IMR-90 (cell line): Measurements from ENCODE around the gene CSE1L. TPM values are rescaled to one million over a fixed set of nuclear protein-coding genes. Genes with fewer than 3 reads are reported as not detected.

ENCODE experiments used
- ATAC-seq: fragments of 200-7000 bp; cut with Tn5 transposase; 2 replicates; pipeline ENCODE4 v1.9.1; 2020; ENCODE audit warnings: low read depth, mild to moderate bottlenecking, moderate library complexity
- BruUV-seq: library from RNA; stranded (reverse); fragments of 400-500 nt; replicated peaks from 2 replicates; lab custom pipeline; 2021; lab: Mats Ljungman, UMichigan
- CTCF ChIA-PET: fragments of 300-600 bp; formaldehyde crosslinking; extraction: SDS; loops from one replicate; lab custom pipeline; 2021; ENCODE audit warnings: antibody characterized with exemption; lab: Yijun Ruan, JAX
- POLR2A ChIA-PET: fragments of 300-600 bp; sonication (Branson Sonifier 250); formaldehyde crosslinking; loops from one replicate; lab custom pipeline; 2022; ENCODE audit warnings: antibody characterized with exemption; ENCODE audit not compliant: unreplicated experiment; lab: Charles Lee
- DNase-seq: peaks from one replicate; pipeline ENCODE4 v3.0.0; 2013
- H2AFZ ChIP-seq: replicated peaks from 2 replicates; pipeline ENCODE3; 2013; ENCODE audit warnings: low read length, mild to moderate bottlenecking; ENCODE audit not compliant: poor library complexity
- H2AK5ac ChIP-seq: 2 replicates; pipeline ENCODE4 v1.6.1; 2013; ENCODE audit warnings: low read depth, low read length, inconsistent platforms
- H2AK9ac ChIP-seq: replicated peaks from 2 replicates; pipeline ENCODE3; 2013; ENCODE audit warnings: mild to moderate bottlenecking, low read depth, low read length, moderate library complexity; ENCODE audit not compliant: poor library complexity
- H2BK120ac ChIP-seq: 2 replicates; pipeline ENCODE4 v1.6.1; 2013; ENCODE audit warnings: low read depth, low read length, inconsistent platforms
- H2BK15ac ChIP-seq: 3 replicates; pipeline ENCODE4 v1.6.1; 2013; ENCODE audit warnings: low read depth, low read length, inconsistent platforms
- H2BK20ac ChIP-seq: 2 replicates; pipeline ENCODE4 v1.6.1; 2013; ENCODE audit warnings: low read depth, mild to moderate bottlenecking, inconsistent platforms, low read length, moderate library complexity
- H2BK5ac ChIP-seq: 2 replicates; pipeline ENCODE4 v1.6.1; 2013; ENCODE audit warnings: mild to moderate bottlenecking, low read depth, low read length, inconsistent platforms; ENCODE audit not compliant: poor library complexity, severe bottlenecking
- H3K14ac ChIP-seq: replicated peaks from 2 replicates; pipeline ENCODE4 v1.6.1; 2013; ENCODE audit warnings: low read depth, low read length, inconsistent platforms
- H3K18ac ChIP-seq: 2 replicates; pipeline ENCODE4 v1.6.1; 2013; ENCODE audit warnings: low read depth, low read length, control low read depth
- H3K23ac ChIP-seq: 2 replicates; pipeline ENCODE4 v1.6.1; 2013; ENCODE audit warnings: low read depth, low read length, inconsistent platforms
- H3K27ac ChIP-seq: 2 replicates; pipeline ENCODE4 v1.5.1; 2013; ENCODE audit warnings: mild to moderate bottlenecking, control low read depth, low read length; ENCODE audit not compliant: insufficient read depth
- H3K27me3 ChIP-seq: 2 replicates; pipeline ENCODE4 v1.6.1; 2013; ENCODE audit warnings: low read length; ENCODE audit not compliant: control insufficient read depth, insufficient read depth
- H3K36me3 ChIP-seq: 2 replicates; pipeline ENCODE4 v1.6.1; 2013; ENCODE audit warnings: low read length, mixed read lengths; ENCODE audit not compliant: control insufficient read depth, insufficient read depth
- H3K4ac ChIP-seq: 2 replicates; pipeline ENCODE4 v1.6.1; 2013; ENCODE audit warnings: low read depth, low read length, inconsistent platforms
- H3K4me1 ChIP-seq: 2 replicates; pipeline ENCODE4 v1.6.1; 2013; ENCODE audit warnings: low read length, mixed read lengths; ENCODE audit not compliant: control insufficient read depth, insufficient read depth
- H3K4me2 ChIP-seq: 2 replicates; pipeline ENCODE4 v1.6.1; 2013; ENCODE audit warnings: low read depth, mild to moderate bottlenecking, control low read depth, low read length, moderate library complexity
- H3K4me3 ChIP-seq: 2 replicates; pipeline ENCODE4 v1.5.1; 2013; ENCODE audit warnings: low read depth, mild to moderate bottlenecking, control low read depth, low read length, moderate library complexity; ENCODE audit not compliant: insufficient read depth
- H3K56ac ChIP-seq: 2 replicates; pipeline ENCODE4 v1.6.1; 2013; ENCODE audit warnings: low read length, inconsistent platforms; ENCODE audit not compliant: insufficient read depth; ENCODE audit errors: extremely low read depth
- H3K79me1 ChIP-seq, 2 experiments: 2 replicates each; pipeline ENCODE4 v1.6.1; 2013; ENCODE audit warnings: low read length in 2 of 2, inconsistent platforms in 1 of 2, low read depth in 1 of 2
- H3K9ac ChIP-seq: 2 replicates; pipeline ENCODE4 v1.6.1; 2013; ENCODE audit warnings: low read depth, low read length, control low read depth
- H3K9me1 ChIP-seq: 2 replicates; pipeline ENCODE4 v1.6.1; 2013; ENCODE audit warnings: low read length, inconsistent platforms; ENCODE audit not compliant: insufficient read depth
- H3K9me3 ChIP-seq: 2 replicates; pipeline ENCODE4 v1.6.1; 2013; ENCODE audit warnings: low read length; ENCODE audit not compliant: control insufficient read depth, insufficient read depth
- H4K20me1 ChIP-seq: 2 replicates; pipeline ENCODE4 v1.6.1; 2013; ENCODE audit warnings: low read length, inconsistent platforms; ENCODE audit not compliant: insufficient read depth
- H4K5ac ChIP-seq: 2 replicates; pipeline ENCODE4 v1.6.1; 2013; ENCODE audit warnings: mild to moderate bottlenecking, low read depth, low read length, control low read depth
- H4K8ac ChIP-seq, 2 experiments: 2 replicates each; pipeline ENCODE4 v1.6.1; 2013; ENCODE audit warnings: low read depth in 2 of 2, low read length in 2 of 2, control low read depth in 1 of 2, inconsistent platforms in 1 of 2
- H4K91ac ChIP-seq: 2 replicates; pipeline ENCODE4 v1.6.1; 2013; ENCODE audit warnings: low read depth, low read length, inconsistent platforms; ENCODE audit not compliant: insufficient read depth
- CEBPB ChIP-seq: IDR thresholded peaks from 2 replicates; pipeline ENCODE4 v1.6.1; 2012; ENCODE audit warnings: low read depth, low read length, improper control_type of control experiment
- CHD1 ChIP-seq: IDR thresholded peaks from 2 replicates; pipeline ENCODE4 v1.6.1; 2012; ENCODE audit warnings: low read depth, low read length, improper control_type of control experiment
- FOS ChIP-seq: fragments of 150-350 bp; IDR thresholded peaks from 2 replicates; pipeline ENCODE4 v1.6.1; 2016; ENCODE audit warnings: low read depth, low read length
- MAFK ChIP-seq: IDR thresholded peaks from 2 replicates; pipeline ENCODE4 v1.6.1; 2012; ENCODE audit warnings: low read depth, low read length, improper control_type of control experiment
- MXI1 ChIP-seq: IDR thresholded peaks from 2 replicates; pipeline ENCODE4 v1.6.1; 2012; ENCODE audit warnings: low read depth, mild to moderate bottlenecking, low read length, moderate library complexity, borderline replicate concordance
- RAD21 ChIP-seq: IDR thresholded peaks from 2 replicates; pipeline ENCODE4 v1.6.1; 2012; ENCODE audit warnings: low read length, improper control_type of control experiment
- RCOR1 ChIP-seq: IDR thresholded peaks from 2 replicates; pipeline ENCODE4 v1.6.1; 2012; ENCODE audit warnings: mild to moderate bottlenecking, low read length, improper control_type of control experiment; ENCODE audit not compliant: insufficient replicate concordance
- SMC3 ChIP-seq: fragments of 150-350 bp; IDR thresholded peaks from 2 replicates; pipeline ENCODE4 v1.6.1; 2016; ENCODE audit warnings: low read depth, mild to moderate bottlenecking, antibody characterized with exemption, low read length, moderate library complexity
- WGBS, 2 experiments: methylation state at CpG; one replicate each; pipeline versions ENCODE4 v1.1.5 to v1.1.7; 2013; ENCODE audit warnings: missing lambda C conversion rate in 2 of 2; ENCODE audit not compliant: insufficient read length in 1 of 2; ENCODE audit errors: extremely low coverage in 2 of 2; 5-methylcytosine and 5-hydroxymethylcytosine counted together
- dilution Hi-C: fragments of 300-500 bp; cut with HindIII; formaldehyde crosslinking; loops from one replicate; pipeline ENCODE4 v1.14.3; 2018; ENCODE audit warnings: low sequenced_read_pairs; ENCODE audit not compliant: unreplicated experiment
- in situ Hi-C: fragments of 300-500 bp; cut with MboI; formaldehyde crosslinking; loops from 3 replicates; pipeline ENCODE4 v1.14.3; 2019; ENCODE audit warnings: low sequenced_read_pairs, inconsistent platforms, mixed read lengths
- intact Hi-C: fragments of 100-400 bp; cut with micrococcal nuclease; formaldehyde crosslinking; loops from 2 replicates; pipeline ENCODE4 v1.10.0; 2022
- polyA plus RNA-seq, 3 experiments: library from polyadenylated mRNA; depleted of rRNA; stranded (reverse); fragments of >200 nt; gene quantifications; 2 replicates each; pipeline ENCODE4 v1.2.3, GENCODE V29; 2012; ENCODE audit warnings: low replicate concordance in 1 of 3
- total RNA-seq: library from RNA; depleted of rRNA; stranded (reverse); fragments of >200 nt; gene quantifications from 2 replicates; pipeline ENCODE4 v1.2.3, GENCODE V29; 2012
- TF ChIP-seq, protein P1 (sequence below): conservative IDR thresholded peaks from 2 replicates; pipeline ENCODE4 v1.5.1; 2012; ENCODE audit warnings: mild to moderate bottlenecking, low read depth, low read length, improper control_type of control experiment
- TF ChIP-seq, protein P2 (sequence below): fragments of 150-350 bp; IDR thresholded peaks from 2 replicates; pipeline ENCODE4 v1.6.1; 2017; ENCODE audit warnings: mild to moderate bottlenecking, antibody characterized with exemption, low read length, low read depth

Gene CSE1L
- total and polyA plus RNA-seq, 2 of the 4 experiments (the other 2 are of a cell fraction) = 34.3 to 81.7 TPM

DNA sequence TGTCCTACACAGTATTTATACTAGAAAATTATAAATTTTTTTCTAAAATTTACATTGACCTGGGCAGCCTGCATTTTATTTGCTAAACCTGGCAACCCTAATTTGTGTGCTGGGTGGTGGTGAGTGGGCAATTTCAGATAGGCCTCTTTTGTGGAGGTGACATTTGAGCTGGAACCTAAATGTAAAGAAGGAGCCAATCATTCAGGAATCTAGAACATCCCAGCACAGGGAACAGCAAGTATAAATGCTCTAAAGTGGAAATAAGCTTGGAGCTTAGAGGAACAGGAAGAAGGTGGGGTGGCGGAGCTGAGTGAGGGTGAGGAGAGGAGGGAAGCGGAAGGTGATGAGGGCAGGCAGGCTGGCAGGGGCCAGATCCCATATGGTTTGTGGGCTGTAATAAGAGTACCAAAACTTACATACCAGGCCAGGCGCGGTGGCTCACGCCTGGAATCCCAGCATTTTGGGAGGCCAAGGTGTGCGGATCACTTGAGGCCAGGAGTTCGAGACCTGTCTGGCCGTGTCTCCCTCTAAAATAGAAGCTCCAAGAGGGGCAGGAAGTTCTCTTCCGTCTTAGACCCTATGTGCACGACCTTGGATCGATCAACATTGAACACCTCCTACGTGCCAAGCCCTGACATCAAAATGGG is 549 bp upstream of the CSE1L start:
- H2BK15ac ChIP-seq = peak overlapping the region; percentile 1; the same call in 1 of the 3 replicates
- H2BK120ac ChIP-seq = peak overlapping the region; percentile 30; the same call in 1 of the 2 replicates
- H3K56ac ChIP-seq = no peak overlapping the region
- peak overlapping the region; percentile 13 to 86 for H4K8ac ChIP-seq
- H4K91ac ChIP-seq = peak overlapping the region; percentile 14; the same call in 1 of the 2 replicates
- peak overlapping the region; percentile 19 for H2BK5ac ChIP-seq
- H3K4me2 ChIP-seq = peak overlapping the region; percentile 83
- intact Hi-C loops (no loop called here), in situ Hi-C loops (no loop called here), dilution Hi-C loops (no loop called here)
- H4K20me1 ChIP-seq = peaks cover 15% of the 10 kb centered on the region
- peak overlapping the region; percentile 39 for H4K5ac ChIP-seq
- H2AFZ ChIP-seq = peak overlapping the region; percentile 89
- peak overlapping the region; percentile 76 for H3K4ac ChIP-seq
- H3K27ac ChIP-seq = peak overlapping the region; percentile 55
- H3K4me1 ChIP-seq = peaks cover 4% of the 10 kb centered on the region; the same call in 1 of the 2 replicates
- CTCF ChIA-PET = no interaction called here
- DNase-seq = peak; percentile 6
- H3K9me1 ChIP-seq = peaks cover 3% of the 10 kb centered on the region; the same call in 1 of the 2 replicates
- no peaks in the 10 kb centered on the region; the same call in 1 of the 2 replicates for H3K36me3 ChIP-seq
- peak overlapping the region; percentile 83 for H3K14ac ChIP-seq
- no peaks in the 10 kb centered on the region for H3K27me3 ChIP-seq
- peak overlapping the region; percentile 69 for H3K4me3 ChIP-seq
- H3K23ac ChIP-seq = peak overlapping the region; percentile 61; the same call in 1 of the 2 replicates
- TF ChIP-seq CHD1 (no peak), CEBPB (no peak), SMC3 (no peak), FOS (no peak), RCOR1 (no peak), MXI1 (no peak), RAD21 (no peak), MAFK (no peak)
- TF ChIP-seq, protein P1, sequence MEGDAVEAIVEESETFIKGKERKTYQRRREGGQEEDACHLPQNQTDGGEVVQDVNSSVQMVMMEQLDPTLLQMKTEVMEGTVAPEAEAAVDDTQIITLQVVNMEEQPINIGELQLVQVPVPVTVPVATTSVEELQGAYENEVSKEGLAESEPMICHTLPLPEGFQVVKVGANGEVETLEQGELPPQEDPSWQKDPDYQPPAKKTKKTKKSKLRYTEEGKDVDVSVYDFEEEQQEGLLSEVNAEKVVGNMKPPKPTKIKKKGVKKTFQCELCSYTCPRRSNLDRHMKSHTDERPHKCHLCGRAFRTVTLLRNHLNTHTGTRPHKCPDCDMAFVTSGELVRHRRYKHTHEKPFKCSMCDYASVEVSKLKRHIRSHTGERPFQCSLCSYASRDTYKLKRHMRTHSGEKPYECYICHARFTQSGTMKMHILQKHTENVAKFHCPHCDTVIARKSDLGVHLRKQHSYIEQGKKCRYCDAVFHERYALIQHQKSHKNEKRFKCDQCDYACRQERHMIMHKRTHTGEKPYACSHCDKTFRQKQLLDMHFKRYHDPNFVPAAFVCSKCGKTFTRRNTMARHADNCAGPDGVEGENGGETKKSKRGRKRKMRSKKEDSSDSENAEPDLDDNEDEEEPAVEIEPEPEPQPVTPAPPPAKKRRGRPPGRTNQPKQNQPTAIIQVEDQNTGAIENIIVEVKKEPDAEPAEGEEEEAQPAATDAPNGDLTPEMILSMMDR = no peak
- TF ChIP-seq, protein P2, sequence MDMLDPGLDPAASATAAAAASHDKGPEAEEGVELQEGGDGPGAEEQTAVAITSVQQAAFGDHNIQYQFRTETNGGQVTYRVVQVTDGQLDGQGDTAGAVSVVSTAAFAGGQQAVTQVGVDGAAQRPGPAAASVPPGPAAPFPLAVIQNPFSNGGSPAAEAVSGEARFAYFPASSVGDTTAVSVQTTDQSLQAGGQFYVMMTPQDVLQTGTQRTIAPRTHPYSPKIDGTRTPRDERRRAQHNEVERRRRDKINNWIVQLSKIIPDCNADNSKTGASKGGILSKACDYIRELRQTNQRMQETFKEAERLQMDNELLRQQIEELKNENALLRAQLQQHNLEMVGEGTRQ = no peak
- WGBS, 2 experiments = 20% methylated on average over 6 of the region's 12 CpGs; no CpG with 5 or more reads in 1 of the 2 experiments
- peaks cover 0 to 35% of the 10 kb centered on the region in 2 experiments; a peak in 2 of 4 replicates for H3K79me1 ChIP-seq
- ATAC-seq = no peak
- H2BK20ac ChIP-seq = no peak overlapping the region; the same call in 1 of the 2 replicates
- no TSS peak for BruUV-seq
- H3K9me3 ChIP-seq = no peaks in the 10 kb centered on the region
- POLR2A ChIA-PET = no interaction called here
- peak overlapping the region; percentile 58 for H2AK9ac ChIP-seq
- peak overlapping the region; percentile 66 for H3K9ac ChIP-seq
- H3K18ac ChIP-seq = peak overlapping the region; percentile 19; the same call in 1 of the 2 replicates
- peak overlapping the region; percentile 65; the same call in 1 of the 2 replicates for H2AK5ac ChIP-seq
